GM18868 (cell line): ENCODE results near the gene ATP10A.
A peak's percentile ranks its signal among the peaks of the same experiment; 100 is the strongest.
"Not testable (repeated sequence)": the region's sequence is repeated elsewhere in the genome, so short reads cannot be mapped to it uniquely, and the experiment has no call there.

Experiments used
- ATAC-seq: cut with Tn5 transposase; IDR thresholded peaks from one replicate; pipeline ENCODE4 v1.9.1; 2021; ENCODE audit warnings: mild to moderate bottlenecking, moderate library complexity; ENCODE audit not compliant: unreplicated experiment

The ATP10A gene

DNA sequence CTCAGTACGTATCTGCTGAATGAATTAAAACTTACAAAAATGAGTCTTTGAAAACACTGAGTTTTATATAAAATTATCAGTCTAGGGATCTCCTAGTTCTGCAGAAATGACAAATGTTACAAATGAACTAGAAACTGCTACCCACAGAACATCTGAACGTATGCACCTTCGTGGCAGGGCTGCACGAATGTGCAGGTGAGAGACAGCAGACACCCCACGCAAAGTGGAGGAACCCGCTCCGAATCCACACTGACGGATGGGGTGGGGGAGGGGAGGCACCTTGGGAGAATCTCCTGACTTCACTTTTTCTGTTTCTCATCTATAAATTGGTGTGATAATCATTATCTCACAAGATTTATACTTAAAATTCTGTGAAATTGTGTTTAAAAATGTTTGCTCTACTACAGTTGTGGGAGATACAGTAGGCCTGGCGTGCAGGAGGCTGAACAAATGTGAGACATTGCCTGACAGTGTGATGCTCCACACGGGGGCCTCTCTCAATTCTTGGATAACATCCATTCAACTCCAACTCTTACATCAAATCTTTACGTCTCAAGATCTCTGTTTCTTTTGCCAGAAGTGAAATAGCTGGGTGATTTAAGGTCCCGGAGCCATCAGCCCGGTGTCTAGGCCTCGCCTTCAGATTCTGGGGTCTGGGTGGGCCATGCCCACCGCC lies 86.9 kb downstream of the ATP10A start:
- ATAC-seq = no peak

DNA sequence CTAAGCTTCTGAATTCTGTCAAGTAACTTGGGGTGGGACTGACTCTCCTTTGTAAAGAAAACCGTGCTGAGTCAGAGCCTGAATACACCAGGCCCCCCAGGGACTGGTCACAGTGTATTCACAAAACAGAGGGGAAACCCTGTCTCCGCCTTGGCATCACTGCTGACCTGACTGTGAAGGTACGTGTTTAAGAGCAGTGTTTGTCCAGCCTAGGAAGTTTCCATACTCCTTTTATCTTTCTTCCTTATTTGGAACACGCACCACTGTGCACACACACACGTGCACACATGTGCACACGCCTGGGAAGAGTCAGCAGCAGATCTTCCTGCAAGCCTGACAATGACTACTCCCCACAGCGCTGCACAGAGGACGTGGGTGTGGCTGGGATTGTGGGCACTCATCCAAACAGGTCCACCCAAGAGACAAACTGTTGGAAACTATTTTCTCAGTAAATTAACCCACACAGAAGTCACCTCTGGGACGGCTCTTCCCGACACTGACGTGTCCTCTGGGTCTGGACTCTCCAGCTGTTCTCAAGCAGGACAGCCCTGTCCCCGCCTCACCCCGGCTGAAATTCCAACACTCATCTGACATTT lies 87.7 kb downstream of the ATP10A start:
- ATAC-seq = peak; percentile 96

DNA sequence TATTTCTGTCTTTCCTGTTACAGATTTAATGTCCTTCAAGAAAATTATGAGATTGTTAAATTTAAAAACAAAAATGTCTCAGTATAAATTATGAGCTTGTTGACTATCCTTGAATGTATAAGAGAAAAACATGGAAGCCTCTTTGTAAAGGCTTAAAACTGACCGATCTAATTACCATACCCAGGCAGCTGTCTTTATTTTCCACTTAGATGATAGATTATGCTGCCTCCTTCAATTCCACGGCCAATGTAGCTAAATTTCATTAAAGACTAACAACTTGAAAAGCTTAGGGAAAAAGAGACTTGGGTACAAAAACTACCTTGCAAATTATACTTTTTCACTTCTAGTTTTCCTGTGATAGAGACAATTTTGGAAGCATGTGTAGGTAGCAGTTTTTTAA lies 88.3 kb downstream of the ATP10A start:
- no peak for ATAC-seq

DNA sequence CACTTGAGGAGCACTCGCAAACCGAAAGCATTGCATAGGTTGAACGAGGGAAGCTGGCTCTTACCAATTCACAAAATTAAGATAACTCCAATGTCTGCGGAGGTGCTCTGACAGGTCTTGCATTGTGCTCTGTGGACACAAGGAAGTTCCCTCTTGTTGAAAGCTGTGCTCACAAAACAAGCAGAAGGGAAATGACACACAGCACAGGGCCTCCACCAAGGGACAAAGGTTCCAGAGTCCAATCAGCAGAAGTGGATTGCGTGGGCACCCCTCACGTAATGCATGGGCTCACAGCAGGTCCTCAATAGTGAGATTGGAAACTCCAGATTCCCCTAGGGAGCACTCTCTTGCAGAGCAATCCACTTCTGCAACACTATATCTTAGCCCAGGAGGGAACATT lies 89.9 kb downstream of the ATP10A start:
- no peak for ATAC-seq

DNA sequence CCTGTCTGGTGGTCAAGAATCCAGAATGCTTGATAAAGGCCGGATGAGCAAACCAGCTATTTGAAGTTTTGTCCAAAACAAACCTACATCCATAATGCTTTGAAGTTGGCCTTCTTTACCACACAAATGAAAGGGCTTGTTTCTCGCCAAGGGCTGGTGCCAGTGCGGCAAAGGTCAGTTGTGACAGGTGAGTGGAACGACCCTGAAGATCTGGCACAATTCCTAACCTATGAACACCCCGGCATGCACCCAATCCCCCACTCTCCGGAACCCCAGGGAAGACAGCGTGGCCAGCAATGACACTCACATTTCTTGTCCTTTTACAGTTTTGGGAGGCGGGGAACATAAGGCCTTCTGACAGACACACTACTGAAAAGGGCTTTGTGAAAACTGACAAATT lies 90.6 kb downstream of the ATP10A start:
- ATAC-seq = no peak

DNA sequence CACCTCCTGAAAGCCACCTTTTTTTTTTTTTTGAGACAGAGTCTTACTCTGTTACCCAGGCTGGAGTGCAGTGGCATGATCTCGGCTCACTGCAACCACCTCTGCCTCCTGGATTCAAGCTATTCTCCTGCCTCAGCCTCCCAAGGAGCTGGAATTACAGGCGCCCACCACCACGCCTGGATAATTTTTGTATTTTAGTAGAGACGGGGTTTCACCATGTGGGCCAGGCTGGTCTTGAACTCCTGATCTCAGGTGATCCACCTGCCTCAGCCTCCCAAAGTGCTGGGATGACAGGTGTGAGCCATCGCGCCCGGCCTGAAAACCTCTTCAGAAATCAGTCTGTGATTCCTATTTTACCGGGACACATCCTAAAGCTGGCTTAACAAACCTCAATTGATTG lies 91.4 kb downstream of the ATP10A start:
- ATAC-seq = not testable (repeated sequence)

DNA sequence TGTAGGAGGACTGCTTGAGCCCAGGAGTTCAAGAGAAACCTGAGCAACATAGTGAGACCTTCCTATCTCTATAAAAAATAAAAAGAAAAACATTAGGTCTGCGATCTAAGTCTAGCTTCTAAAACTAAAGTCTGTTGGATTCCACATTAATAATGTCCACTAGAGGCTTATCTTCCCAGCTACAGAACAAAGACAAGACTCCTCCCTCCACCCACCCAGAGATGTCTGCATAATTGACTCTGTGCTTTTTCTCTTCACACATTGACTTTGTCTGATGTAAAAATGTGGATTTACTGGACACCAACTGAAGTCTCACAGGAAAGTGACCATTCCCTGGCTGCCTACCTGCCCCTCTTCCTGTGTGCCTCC lies 91.8 kb downstream of the ATP10A start:
- no peak for ATAC-seq

DNA sequence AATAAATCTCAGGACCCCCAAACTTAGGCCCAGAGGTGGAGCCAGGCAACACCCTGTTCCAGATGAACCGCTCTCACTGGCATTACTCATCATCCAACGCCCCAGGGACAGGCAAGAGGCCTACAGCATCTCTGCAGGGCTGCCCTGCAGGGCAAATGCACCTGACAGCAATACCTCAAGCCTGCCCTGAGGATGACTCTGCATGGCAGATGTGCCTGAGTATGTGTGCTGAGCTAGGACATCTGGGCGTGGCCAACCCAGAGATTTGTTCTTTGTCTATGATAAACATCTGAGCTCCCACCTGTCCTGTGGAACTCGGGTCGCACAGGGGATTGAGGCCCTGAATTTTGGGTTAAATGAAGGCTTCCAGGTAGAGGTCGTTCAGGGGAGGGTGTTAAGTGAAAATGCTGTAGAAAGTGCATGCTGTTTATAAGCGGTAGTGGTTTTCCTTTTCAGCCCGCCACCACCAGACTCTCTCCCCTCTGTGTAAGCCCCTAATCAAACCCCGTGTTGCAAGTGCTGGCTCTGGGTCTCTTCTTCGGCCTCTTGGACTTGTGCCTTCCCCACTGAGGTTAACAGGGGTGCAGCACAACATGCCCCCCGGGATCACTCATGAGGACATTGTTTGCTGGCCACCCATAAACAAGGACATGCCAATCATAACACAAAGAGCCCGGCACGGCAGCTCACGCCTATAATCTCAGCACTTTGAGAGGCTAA lies 92.3 kb downstream of the ATP10A start:
- ATAC-seq = no peak

DNA sequence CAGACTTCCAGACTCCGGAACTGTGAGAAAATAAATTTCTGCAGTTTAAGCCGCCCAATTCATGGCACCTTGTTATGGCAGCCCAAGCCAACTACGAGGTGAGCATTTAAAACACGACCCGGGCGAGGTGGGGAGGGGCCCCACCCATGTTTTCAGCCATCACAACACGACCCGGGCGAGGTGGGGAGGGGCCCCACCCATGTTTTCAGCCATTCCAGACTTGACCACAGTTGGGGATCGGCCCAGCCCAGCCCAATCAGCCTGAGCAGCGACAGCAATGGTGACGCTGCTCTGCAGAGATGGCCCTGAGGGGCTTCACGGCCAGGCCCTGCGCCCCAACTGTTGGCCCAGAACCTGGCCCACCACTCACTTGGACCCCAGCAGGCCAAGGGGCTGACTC lies 93.1 kb downstream of the ATP10A start:
- ATAC-seq = no peak

DNA sequence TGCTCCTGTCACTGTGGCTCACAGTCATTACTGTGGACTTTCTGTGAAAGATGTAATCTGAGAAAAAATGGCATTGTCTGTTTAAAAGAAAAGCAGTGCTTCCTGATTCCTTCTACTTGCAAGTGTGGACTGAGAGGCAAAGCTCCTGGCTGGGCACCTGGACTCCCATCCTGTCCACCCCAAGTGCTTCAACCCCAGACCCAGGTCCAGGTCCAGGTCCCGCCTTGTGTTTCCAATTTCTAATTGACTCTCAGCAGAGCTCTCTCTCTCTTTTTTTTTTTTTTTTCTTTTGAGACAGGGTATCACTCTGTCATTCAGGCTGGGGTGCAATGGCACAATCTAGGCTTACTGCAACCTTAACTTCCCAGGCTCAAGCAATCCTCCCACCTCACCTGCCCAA lies 94.9 kb downstream of the ATP10A start:
- ATAC-seq = no peak

DNA sequence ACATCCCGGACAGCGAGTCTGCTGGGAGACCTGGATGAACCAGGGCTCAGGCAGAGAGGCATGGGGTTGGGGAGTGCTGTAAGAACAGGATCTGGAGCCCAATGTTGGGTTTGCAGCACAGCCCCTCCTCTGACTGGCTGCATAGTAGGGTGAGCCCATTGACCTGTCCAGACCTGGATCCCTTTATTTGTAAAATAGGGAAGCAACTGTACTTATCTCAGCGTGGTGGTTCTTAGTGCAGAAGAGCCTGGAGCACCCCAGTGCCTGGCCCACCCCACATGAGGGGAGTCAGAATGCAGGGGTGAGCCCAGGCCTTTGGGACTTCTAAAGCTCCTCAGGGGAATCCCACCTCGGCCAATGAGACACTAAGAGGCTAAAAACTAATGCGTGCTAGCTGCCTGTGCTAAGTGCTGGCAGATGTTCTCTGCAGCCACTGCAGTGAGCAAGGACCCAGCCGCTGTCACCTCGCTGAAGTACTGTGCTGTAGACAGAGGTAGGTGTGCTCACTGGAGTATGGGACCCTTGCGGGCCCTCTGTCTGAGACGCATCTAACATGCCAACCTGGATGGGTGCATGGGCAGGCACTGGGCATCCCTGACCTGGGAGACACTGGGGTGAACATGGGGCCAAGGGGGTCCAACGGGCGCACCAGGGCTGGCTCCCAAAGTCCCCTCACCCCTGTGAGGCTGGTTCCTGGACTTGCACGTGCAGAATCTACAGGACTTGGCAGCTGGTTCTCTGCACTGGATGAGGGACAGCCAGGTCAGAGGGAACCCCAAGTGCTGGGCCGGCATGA lies 95.6 kb downstream of the ATP10A start:
- no peak for ATAC-seq

DNA sequence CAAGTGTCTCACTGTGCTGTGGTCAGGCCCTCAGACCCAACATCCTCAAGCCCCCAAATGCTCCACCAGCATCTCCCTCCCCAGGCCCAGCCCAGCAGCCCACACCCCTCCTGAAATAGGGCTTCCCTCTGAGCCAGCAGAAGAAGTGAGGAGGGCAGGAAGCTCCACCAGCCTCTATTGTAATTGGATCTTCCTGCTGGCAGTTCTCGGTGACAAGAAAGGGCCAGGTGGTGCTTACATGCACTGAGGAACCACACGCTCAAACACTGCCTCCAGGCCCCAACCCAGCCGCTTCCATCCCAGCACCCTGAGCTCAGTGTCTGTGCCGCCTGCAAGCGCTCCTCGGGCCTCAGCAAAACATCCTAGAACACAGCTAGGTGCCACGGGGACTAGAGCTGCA lies 96.7 kb downstream of the ATP10A start:
- ATAC-seq = no peak

DNA sequence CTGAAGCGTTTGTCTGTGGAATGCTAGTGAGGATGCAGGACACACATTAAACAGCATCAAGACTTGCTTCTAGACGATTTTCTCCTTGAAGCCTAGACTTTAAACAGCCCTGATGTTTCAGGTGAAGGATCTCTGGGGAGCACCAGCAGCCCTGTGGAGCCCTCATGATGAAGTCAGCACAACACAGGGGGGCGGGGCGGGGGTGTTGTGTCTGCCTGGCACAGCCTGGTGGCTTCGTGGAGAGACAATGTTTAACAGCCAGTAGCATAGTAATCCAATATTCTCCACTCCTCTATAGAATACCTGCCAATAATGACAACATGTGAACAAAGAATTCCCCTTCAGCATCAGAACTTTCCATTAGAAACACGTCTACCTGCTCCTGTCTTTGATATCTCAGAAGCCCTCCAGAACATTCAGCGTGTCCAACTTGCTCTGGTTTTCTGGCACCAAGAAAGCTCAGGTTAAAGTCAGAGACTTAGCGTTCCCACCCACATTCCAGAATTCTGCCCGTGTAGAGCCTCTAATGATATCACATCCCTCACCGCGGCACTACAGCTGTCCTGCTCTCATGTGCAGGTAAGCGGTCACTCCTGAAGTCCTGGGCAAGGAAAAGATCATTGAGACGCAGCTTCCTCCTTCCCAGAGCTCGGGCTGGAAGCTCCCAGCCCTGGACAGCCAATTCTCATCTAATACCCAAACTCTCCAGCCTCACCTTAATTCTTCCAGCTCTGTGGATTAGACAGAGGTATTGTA lies 98.0 kb downstream of the ATP10A start:
- no peak for ATAC-seq

DNA sequence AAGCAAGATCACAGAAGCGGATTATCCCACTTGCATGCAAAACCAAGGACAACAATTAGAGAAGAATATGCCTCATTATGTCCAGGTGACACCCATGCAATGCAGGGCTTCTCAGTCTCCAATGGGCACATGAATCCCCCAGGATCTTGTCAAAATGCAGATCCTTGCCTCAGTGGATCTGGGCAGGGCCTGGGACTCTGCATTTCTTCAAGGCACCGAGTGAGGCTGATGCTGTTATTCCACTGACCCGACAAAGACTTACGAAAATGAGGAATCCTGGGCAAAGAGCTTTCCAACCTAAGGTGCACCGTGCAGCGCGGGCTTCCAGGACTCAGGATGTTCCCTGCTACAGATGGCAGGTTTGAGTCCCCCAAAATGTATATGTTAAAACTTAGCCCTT lies 99.2 kb downstream of the ATP10A start:
- no peak for ATAC-seq

DNA sequence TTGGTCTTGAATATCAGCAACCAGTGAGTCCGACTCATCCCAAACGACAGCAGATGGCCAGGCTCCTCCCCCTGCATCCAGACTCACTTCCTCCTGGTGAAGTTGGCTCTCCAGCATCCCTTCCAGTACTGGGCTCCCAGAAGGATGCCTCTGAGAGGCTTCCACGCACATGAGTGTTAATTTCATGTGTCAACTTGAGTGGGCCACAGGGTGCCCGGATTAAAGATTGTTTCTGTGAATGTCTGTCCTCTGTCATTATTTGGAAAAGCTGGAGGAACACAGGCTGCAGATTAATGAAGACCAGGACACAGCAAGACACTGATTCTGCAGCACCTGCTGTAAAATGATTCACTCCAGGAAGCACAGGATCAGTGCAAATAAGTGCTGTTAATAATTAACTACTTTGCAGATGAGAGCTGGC lies 99.8 kb downstream of the ATP10A start:
- no peak for ATAC-seq

DNA sequence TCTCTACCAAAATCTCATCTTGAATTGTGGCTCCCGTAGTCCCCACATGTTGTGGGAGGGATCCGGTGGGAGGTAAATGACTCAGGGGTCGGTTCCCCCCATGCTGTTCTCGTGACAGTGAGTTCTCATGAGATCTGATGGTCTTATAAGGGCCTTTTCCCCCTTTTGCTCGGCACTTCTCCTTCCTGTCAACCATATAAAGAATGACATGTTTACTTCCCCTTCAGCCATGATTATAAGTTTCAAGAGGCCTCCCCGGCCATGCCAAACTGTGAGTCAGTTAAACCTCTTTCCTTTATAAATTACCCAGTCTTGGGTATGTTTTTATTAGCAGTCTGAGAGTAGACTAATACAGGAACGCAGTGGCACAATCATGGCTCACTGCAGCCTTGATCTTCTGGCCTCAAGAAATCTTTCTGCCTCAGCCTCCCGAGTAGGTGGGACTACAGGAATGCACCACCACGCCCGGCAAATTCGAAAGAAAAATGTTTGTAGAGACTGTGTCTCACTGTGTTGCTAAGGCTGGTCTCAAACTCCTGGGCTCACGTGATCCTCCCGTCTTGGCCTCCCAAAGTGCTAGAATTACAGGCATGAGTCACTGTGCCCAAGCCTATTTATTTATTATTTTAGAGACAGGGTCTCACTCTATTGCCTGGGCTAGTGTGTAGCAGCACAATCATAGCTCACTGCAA lies 101.0 kb downstream of the ATP10A start:
- ATAC-seq = no peak

DNA sequence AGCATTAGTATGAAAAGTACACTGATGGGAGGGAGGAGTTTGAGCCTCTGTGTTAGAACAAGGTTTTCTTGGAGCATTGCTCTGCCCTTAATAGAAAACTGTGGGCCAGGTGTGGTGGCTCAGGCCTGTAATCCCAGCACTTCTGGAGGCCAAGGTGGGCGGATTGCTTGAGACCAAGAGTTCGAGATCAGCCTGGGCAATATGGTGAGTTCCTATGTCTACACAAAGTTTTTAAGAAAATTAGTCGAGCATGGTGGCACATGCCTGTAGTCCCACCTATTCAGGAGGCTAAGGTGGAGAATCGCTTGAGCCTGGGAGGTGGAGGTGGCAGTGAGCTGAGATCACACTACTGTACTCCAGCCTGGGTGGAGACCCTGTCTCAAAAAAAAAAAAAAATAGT lies 103.7 kb downstream of the ATP10A start:
- no peak for ATAC-seq

DNA sequence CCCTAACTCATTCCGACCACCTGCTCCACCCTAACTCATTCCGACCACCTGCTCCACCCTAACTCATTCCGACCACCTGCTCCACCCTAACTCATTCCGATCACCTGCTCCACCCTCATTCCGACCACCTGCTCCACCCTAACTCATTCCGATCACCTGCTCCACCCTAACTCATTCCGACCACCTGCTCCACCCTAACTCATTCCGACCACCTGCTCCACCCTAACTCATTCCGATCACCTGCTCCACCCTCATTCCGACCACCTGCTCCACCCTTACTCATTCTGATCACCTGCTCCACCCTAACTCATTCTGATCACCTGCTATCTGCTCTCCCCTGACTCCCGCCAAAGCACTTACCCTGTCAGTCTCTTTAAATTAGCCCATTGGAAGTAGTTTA lies 104.5 kb downstream of the ATP10A start:
- ATAC-seq = not testable (repeated sequence)

DNA sequence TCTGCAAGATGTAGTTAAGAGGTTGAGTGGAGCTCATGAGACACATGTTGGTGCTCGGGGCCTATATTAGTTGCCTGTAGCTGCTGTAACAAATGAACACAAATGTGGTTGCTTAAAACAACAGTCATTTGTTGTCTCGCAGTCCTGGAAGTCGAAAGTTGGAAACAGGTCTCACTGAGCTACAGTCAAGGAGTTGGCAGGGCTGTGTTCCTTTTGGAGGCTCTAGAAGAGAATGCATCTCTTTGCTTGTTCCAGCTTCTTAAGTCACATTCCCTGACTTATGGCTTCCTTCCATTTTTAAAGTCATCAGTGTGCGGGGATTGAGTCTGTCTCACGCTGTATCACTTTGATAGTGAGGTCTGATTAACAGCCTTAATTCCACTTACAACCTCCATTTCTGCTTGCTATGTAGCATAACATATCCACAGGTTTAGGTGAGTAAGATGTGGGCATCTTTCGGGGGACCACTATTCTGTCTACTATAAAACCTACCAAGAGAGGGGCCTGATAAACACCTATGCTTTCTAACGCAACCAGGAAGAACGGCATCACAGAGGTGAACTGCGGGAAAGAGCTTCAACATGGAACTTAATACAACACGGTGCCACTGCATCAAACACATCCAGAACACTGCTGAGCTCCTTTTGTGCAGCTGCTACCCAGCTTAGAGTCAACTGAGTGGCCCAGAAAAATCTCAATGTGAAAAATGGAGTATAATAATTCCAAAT lies 119.4 kb downstream of the ATP10A start:
- no peak for ATAC-seq
